Cardiac fibroblast (primary cell): Measurements from ENCODE around the gene AGAP2.

ENCODE experiments used
- DNase-seq, 2 donors: peaks; one replicate each; pipeline versions ENCODE4 v3.0.0 to v3.0.0-alpha.2; 2010; ENCODE audit warnings: low read depth in 2 of 2
- H3K4me3 ChIP-seq, 2 donors: replicated peaks in 1 of 2; 1 replicate in 1 of 2; 2 replicates in 1 of 2; pipeline ENCODE4 v1.5.1; 2011; ENCODE audit warnings: low read depth in 2 of 2, low read length in 2 of 2, mild to moderate bottlenecking in 2 of 2, moderate library complexity in 1 of 2
- TF ChIP-seq, protein P1 (sequence below): IDR thresholded peaks from one replicate; pipeline ENCODE4 v1.5.1; 2011; ENCODE audit warnings: low read depth, mild to moderate bottlenecking, low read length, inconsistent platforms

The AGAP2 gene

DNA sequence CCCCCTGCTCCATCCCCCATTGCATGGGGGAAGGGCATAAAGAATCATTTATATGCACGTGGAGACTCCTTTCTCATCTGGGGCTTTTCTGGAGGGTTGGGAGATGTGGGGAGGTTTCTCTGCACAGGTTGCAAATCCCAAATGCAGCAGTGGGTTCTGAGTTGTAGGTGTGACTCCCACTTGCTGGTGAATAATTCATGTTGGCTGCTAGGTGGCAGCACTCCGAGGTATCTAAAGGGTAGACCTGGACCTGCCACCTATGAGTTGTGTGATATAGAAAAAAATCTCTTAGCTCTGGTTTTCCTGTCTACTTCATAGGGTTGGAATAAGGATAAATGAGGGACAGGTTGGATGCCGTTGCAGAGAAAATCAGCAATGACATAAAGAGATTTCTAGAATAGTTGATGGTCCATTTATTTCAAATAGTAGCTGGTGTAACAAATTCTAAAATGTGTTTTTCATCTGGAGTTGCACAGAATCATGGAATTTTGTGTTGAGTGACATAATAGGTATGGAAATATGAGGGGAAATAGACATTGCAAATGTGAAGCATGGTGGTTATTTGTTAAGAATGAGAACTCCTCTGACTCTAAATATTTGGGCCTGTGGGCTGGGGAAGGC lies 20.9 kb upstream of the AGAP2 start:
- no peak overlapping the region for H3K4me3 ChIP-seq
- TF ChIP-seq, protein P1, sequence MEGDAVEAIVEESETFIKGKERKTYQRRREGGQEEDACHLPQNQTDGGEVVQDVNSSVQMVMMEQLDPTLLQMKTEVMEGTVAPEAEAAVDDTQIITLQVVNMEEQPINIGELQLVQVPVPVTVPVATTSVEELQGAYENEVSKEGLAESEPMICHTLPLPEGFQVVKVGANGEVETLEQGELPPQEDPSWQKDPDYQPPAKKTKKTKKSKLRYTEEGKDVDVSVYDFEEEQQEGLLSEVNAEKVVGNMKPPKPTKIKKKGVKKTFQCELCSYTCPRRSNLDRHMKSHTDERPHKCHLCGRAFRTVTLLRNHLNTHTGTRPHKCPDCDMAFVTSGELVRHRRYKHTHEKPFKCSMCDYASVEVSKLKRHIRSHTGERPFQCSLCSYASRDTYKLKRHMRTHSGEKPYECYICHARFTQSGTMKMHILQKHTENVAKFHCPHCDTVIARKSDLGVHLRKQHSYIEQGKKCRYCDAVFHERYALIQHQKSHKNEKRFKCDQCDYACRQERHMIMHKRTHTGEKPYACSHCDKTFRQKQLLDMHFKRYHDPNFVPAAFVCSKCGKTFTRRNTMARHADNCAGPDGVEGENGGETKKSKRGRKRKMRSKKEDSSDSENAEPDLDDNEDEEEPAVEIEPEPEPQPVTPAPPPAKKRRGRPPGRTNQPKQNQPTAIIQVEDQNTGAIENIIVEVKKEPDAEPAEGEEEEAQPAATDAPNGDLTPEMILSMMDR: peak; percentile 48
- peak in 1 of 2 donors; percentile 34 for DNase-seq

GRCh38 chr12:57758552-57759359 lies 20.2 kb upstream of the AGAP2 start:
- no peak overlapping the region for H3K4me3 ChIP-seq
- DNase-seq: no peak
- TF ChIP-seq, protein P1: no peak

GRCh38 chr12:57757771-57758170 lies 19.2 kb upstream of the AGAP2 start:
- no peak for DNase-seq
- TF ChIP-seq, protein P1: no peak
- no peak overlapping the region for H3K4me3 ChIP-seq

DNA sequence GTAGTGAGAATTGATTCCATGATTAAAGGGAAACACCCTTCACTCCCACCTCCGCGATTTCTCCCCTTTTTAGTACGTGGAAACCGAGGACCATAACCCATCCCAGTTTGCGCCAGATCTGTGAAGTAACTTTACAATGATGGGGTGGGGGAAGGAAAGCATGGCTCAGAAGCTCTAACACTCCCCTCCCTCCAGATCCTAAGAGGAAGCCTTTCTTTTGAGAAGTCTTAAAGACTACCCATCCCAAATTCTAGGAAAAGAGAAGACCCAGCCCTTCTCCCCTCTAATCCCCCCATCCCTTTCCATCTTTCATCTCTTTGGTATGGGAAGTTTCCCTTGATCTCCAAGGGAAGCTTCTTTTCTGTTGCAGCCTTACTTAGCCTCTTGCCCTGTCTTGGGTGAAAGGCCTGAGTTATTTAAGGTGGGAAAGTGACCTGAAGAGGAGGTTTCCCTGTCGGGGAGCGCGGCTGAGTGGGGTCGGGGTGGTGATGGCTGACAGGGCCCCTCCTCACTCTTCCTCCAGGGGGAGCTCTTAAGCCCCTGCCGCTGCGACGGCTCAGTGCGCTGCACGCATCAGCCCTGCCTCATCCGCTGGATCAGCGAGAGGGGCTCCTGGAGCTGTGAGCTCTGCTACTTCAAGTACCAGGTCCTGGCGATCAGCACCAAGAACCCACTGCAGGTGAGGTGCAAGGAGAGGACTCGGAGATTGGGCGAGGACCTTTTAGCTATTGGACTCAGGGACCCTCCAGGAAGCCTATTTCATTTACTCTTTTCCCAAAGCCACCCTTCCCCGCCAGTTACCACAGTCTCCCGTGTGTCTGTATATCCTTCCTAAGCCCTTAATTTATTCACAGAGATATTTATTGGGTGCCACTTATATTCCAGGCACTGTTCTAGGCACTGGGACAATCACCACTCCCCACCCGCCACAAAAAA lies 18.1 kb upstream of the AGAP2 start:
- TF ChIP-seq, protein P1: peak; percentile 48
- no peak overlapping the region for H3K4me3 ChIP-seq
- DNase-seq: peak in 1 of 2 donors; percentile 36

DNA sequence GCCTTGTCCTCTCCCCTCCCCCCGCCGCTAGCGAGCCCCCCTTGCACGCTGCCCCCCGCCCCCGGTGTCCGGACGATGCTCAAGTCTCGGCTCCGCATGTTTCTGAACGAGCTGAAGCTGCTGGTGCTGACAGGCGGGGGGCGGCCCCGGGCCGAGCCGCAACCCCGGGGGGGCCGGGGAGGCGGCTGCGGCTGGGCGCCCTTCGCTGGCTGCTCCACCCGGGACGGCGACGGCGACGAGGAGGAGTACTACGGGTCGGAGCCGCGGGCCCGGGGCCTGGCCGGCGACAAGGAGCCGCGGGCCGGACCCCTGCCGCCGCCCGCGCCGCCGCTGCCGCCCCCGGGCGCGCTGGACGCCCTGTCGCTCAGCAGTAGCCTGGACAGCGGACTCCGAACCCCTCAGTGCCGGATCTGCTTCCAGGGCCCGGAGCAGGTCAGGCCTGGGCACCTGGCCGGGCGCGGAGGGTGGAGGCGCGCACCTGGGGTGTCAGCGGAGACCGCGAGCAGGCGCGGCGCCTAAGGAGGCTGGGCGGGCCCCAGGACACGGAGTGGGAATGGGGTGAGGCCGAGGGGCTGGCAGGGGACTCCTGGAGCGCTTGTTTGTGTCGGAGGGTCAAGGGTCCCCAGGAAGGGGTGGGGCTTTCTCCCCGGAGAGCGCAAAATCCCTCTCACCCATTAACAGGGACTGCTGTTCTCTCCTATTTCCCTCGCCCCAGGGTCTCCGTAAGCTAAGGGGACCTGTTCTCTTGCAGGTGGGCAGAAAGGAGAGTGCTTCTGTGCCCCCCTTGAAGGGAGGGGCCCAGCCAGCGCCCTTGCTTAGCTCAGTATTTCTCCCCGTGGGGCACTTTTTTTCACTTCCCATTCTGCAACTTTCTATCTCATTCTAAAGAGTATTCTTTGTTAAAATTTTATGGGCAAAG lies 17.2 kb upstream of the AGAP2 start:
- TF ChIP-seq, protein P1: no peak
- peak overlapping the region; percentile 40 to 49 for H3K4me3 ChIP-seq
- DNase-seq: no peak

DNA sequence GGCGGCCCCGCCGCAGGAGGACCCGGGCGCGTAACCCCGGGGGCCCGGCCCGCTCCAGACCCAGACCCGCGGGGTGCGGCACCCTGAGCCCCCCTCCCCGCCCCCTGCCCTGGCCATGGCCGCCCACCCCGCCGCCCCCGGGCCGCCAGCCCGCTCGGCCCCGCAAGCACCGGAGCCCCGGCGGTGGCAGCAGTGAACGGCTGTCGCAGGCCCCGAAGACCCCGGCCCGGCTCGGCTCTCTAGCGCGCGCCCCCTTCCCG lies 16.6 kb upstream of the AGAP2 start:
- peak overlapping the region; percentile 38 to 49 for H3K4me3 ChIP-seq
- DNase-seq: no peak
- TF ChIP-seq, protein P1: no peak
